HepG2 (cell line): ENCODE data around the gene NAP1L4. TPM values are rescaled to one million over a fixed set of nuclear protein-coding genes. Genes with fewer than 3 reads are reported as not detected.

Source experiments
- SCMH1 ChIP-seq: sonication (generic); formaldehyde crosslinking; IDR thresholded peaks from 2 replicates; pipeline ENCODE4 v1.9.0; 2021; ENCODE audit warnings: missing genetic modification reagents, mild to moderate bottlenecking, borderline replicate concordance
- polyA plus RNA-seq, 8 experiments: library from polyadenylated mRNA; depleted of rRNA in 3 of 8; stranded (reverse) in 7 of 8; unstranded in 1 of 8; fragments of >200 nt; fragmentation: Illumina TruSeq in 4 of 8; extraction: Trizol in 4 of 8; gene quantifications; 2 replicates each; pipeline versions ENCODE4 v1.2.1 to v1.2.3, GENCODE V29; 2011 to 2016; ENCODE audit warnings: low read depth in 4 of 8, missing spikeins in 1 of 8, mixed read lengths in 1 of 8; ENCODE audit not compliant: insufficient read depth in 1 of 8
- total RNA-seq, 5 experiments: library from RNA; depleted of rRNA; stranded (reverse); fragments of >200 nt; fragmentation: Illumina TruSeq; extraction: Trizol; gene quantifications; 2 replicates each; pipeline ENCODE4 v1.2.3, GENCODE V29; 2016; ENCODE audit warnings: low read depth in 1 of 5
- TF ChIP-seq, protein P1 (sequence below): sonication (generic); formaldehyde crosslinking; IDR thresholded peaks from 2 replicates; pipeline ENCODE4 v1.5.0; 2020; ENCODE audit warnings: missing genetic modification reagents, mild to moderate bottlenecking, borderline replicate concordance
- TF ChIP-seq, protein P2 (sequence below): sonication (generic); formaldehyde crosslinking; IDR thresholded peaks from 2 replicates; pipeline ENCODE4 v1.4.0; 2020; ENCODE audit warnings: missing genetic modification reagents, borderline replicate concordance
- TF ChIP-seq, protein P3 (sequence below): sonication (generic); formaldehyde crosslinking; IDR thresholded peaks from 2 replicates; pipeline ENCODE4 v1.5.1; 2020; ENCODE audit warnings: missing genetic modification reagents, mild to moderate bottlenecking, borderline replicate concordance

The NAP1L4 gene
- total and polyA plus RNA-seq, 2 of the 13 experiments (the other 11 are each of a cell fraction or from before 2014, with no cell fraction given): 64.0 to 186 TPM

DNA sequence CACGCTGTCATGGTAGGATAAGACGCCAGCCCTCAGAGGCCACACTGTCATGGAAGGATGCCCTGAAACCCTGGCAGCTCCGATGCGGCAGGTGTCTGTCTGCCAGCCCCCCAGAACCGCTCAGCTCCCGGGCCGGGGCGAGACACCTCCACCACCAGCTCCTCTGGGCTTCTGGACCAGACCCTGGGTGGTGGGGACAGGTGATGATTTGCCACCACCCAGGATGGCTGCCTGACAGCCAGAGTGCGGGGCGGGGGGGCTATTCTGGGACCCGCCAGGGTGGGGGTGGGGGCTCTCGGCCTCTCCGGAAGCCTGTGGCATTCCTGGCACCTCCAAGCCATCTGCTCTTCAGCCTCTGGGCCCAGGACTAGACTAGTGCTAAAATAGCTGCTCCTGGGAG, 72.3 kb downstream of the NAP1L4 start (continued):
- no peak for TF ChIP-seq SCMH1 (CRISPR knock-in tag)
- TF ChIP-seq, protein P1, sequence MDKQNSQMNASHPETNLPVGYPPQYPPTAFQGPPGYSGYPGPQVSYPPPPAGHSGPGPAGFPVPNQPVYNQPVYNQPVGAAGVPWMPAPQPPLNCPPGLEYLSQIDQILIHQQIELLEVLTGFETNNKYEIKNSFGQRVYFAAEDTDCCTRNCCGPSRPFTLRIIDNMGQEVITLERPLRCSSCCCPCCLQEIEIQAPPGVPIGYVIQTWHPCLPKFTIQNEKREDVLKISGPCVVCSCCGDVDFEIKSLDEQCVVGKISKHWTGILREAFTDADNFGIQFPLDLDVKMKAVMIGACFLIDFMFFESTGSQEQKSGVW (CRISPR knock-in tag): no peak
- TF ChIP-seq, protein P2, sequence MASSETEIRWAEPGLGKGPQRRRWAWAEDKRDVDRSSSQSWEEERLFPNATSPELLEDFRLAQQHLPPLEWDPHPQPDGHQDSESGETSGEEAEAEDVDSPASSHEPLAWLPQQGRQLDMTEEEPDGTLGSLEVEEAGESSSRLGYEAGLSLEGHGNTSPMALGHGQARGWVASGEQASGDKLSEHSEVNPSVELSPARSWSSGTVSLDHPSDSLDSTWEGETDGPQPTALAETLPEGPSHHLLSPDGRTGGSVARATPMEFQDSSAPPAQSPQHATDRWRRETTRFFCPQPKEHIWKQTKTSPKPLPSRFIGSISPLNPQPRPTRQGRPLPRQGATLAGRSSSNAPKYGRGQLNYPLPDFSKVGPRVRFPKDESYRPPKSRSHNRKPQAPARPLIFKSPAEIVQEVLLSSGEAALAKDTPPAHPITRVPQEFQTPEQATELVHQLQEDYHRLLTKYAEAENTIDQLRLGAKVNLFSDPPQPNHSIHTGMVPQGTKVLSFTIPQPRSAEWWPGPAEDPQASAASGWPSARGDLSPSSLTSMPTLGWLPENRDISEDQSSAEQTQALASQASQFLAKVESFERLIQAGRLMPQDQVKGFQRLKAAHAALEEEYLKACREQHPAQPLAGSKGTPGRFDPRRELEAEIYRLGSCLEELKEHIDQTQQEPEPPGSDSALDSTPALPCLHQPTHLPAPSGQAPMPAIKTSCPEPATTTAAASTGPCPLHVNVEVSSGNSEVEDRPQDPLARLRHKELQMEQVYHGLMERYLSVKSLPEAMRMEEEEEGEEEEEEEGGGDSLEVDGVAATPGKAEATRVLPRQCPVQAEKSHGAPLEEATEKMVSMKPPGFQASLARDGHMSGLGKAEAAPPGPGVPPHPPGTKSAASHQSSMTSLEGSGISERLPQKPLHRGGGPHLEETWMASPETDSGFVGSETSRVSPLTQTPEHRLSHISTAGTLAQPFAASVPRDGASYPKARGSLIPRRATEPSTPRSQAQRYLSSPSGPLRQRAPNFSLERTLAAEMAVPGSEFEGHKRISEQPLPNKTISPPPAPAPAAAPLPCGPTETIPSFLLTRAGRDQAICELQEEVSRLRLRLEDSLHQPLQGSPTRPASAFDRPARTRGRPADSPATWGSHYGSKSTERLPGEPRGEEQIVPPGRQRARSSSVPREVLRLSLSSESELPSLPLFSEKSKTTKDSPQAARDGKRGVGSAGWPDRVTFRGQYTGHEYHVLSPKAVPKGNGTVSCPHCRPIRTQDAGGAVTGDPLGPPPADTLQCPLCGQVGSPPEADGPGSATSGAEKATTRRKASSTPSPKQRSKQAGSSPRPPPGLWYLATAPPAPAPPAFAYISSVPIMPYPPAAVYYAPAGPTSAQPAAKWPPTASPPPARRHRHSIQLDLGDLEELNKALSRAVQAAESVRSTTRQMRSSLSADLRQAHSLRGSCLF: no peak
- TF ChIP-seq, protein P3, sequence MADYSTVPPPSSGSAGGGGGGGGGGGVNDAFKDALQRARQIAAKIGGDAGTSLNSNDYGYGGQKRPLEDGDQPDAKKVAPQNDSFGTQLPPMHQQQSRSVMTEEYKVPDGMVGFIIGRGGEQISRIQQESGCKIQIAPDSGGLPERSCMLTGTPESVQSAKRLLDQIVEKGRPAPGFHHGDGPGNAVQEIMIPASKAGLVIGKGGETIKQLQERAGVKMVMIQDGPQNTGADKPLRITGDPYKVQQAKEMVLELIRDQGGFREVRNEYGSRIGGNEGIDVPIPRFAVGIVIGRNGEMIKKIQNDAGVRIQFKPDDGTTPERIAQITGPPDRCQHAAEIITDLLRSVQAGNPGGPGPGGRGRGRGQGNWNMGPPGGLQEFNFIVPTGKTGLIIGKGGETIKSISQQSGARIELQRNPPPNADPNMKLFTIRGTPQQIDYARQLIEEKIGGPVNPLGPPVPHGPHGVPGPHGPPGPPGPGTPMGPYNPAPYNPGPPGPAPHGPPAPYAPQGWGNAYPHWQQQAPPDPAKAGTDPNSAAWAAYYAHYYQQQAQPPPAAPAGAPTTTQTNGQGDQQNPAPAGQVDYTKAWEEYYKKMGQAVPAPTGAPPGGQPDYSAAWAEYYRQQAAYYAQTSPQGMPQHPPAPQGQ (CRISPR knock-in tag): no peak
